OCI-LY7 (cell line): ENCODE measurements around the gene COL23A1. TPM values are rescaled to one million over a fixed set of nuclear protein-coding genes. Genes with fewer than 3 reads are reported as not detected.

Experiments
- BruUV-seq: library from RNA; stranded (reverse); fragments of 400-500 nt; replicated peaks from 2 replicates; lab custom pipeline; 2021; lab: Mats Ljungman, UMichigan
- CTCF ChIA-PET: fragments of 300-600 bp; sonication (Branson Sonifier 250); formaldehyde crosslinking; loops from one replicate; lab custom pipeline; 2022; ENCODE audit warnings: antibody characterized with exemption; ENCODE audit not compliant: unreplicated experiment; lab: Charles Lee
- POLR2A ChIA-PET: fragments of 300-600 bp; sonication (Branson Sonifier 250); formaldehyde crosslinking; loops from one replicate; lab custom pipeline; 2022; ENCODE audit warnings: antibody characterized with exemption; lab: Charles Lee
- DNase-seq: peaks from one replicate; pipeline ENCODE4 v3.0.0-alpha.2; 2015; ENCODE audit warnings: low spot score
- H2AFZ ChIP-seq: fragments of 200-600 bp; sonication (generic), shearing (Covaris generic); 2 replicates; pipeline ENCODE4 v1.6.1; 2014; ENCODE audit warnings: mild to moderate bottlenecking, antibody characterized with exemption, low read length, moderate library complexity
- H3K27ac ChIP-seq: fragments of 200-600 bp; sonication (generic); 2 replicates; pipeline ENCODE4 v1.5.1; 2014; ENCODE audit warnings: mixed run types, low read depth, mild to moderate bottlenecking, moderate library complexity, low read length, inconsistent platforms; ENCODE audit not compliant: poor library complexity, severe bottlenecking
- H3K36me3 ChIP-seq: fragments of 200-600 bp; sonication (generic); 2 replicates; pipeline ENCODE4 v1.6.1; 2014; ENCODE audit warnings: mild to moderate bottlenecking, antibody characterized with exemption, low read length, moderate library complexity, mixed read lengths; ENCODE audit not compliant: insufficient read depth
- H3K4me1 ChIP-seq: fragments of 200-600 bp; sonication (generic); 2 replicates; pipeline ENCODE4 v1.5.1; 2014; ENCODE audit warnings: mild to moderate bottlenecking, low read length; ENCODE audit not compliant: insufficient read depth, poor library complexity, severe bottlenecking
- H3K4me2 ChIP-seq: fragments of 200-600 bp; sonication (generic); 2 replicates; pipeline ENCODE4 v1.6.1; 2014; ENCODE audit warnings: mild to moderate bottlenecking, low read length
- H3K4me3 ChIP-seq: fragments of 200-600 bp; sonication (generic); 2 replicates; pipeline ENCODE4 v1.5.1; 2014; ENCODE audit warnings: mild to moderate bottlenecking, low read depth, low read length; ENCODE audit not compliant: poor library complexity, severe bottlenecking
- H3K79me2 ChIP-seq: fragments of 200-600 bp; sonication (generic); 2 replicates; pipeline ENCODE4 v1.6.1; 2016; ENCODE audit warnings: low read depth, mild to moderate bottlenecking, low read length, moderate library complexity, mixed read lengths; ENCODE audit not compliant: insufficient read depth
- H3K9me2 ChIP-seq: fragments of 200-600 bp; sonication (generic); 2 replicates; pipeline ENCODE4 v1.6.1; 2016; ENCODE audit warnings: mild to moderate bottlenecking, low read length, mixed read lengths; ENCODE audit not compliant: insufficient read depth
- H3K9me3 ChIP-seq: fragments of 200-600 bp; sonication (generic); 2 replicates; pipeline ENCODE4 v1.6.1; 2014; ENCODE audit warnings: mild to moderate bottlenecking, mixed run types, low read length, mixed read lengths
- H4K20me1 ChIP-seq: fragments of 200-600 bp; sonication (generic); 2 replicates; pipeline ENCODE4 v1.6.1; 2014; ENCODE audit warnings: mild to moderate bottlenecking, antibody characterized with exemption, low read length, moderate library complexity, mixed read lengths; ENCODE audit not compliant: insufficient read depth
- EZH2phosphoT487 ChIP-seq: fragments of 200-600 bp; sonication (generic); IDR thresholded peaks from 2 replicates; pipeline ENCODE4 v1.6.1; 2018; ENCODE audit warnings: low read depth, borderline replicate concordance, mild to moderate bottlenecking, mixed run types, antibody characterized with exemption, low read length, moderate library complexity, mixed read lengths
- intact Hi-C: fragments of 100-400 bp; cut with micrococcal nuclease; formaldehyde crosslinking; loops from one replicate; pipeline ENCODE4 v1.10.0; 2022; ENCODE audit not compliant: unreplicated experiment
- total RNA-seq, 2 experiments: library from RNA; depleted of rRNA in 1 of 2; stranded (reverse); fragments of >200 nt in 1 of 2; shearing (Covaris generic) in 1 of 2; gene quantifications; 2 replicates each; pipeline ENCODE4 v1.2.3, GENCODE V29; 2014 to 2022
- TF ChIP-seq, protein P1 (sequence below): fragments of 200-600 bp; sonication (generic); conservative IDR thresholded peaks from 2 replicates; pipeline ENCODE4 v1.5.1; 2014; ENCODE audit warnings: mild to moderate bottlenecking, antibody characterized with exemption, low read length, moderate library complexity, mixed read lengths

Gene COL23A1
- total RNA-seq, 2 experiments from 2014 or later: 0.53 TPM; not detected in 1

DNA sequence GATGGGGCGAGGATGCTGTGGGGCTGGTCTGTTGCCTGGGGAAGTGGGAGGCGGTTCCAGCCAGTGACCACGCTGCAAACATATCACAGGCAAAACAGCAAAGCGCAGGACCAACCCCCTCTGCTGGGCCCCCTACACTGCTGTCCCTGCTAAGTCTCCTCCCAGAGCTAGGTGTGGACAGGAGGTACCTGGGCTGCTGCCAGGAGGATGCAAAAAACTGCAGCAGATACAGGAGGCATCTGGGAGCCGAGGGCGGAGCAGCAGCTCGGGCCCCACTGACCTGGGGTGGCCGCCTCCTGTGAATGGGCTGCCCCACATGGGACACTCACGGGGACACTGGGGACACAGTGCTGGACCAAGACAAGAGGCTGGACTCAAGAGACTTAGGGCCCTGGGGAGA, 309.6 kb downstream of the COL23A1 start:
- TF ChIP-seq EZH2phosphoT487: no peak
- TF ChIP-seq, protein P1, sequence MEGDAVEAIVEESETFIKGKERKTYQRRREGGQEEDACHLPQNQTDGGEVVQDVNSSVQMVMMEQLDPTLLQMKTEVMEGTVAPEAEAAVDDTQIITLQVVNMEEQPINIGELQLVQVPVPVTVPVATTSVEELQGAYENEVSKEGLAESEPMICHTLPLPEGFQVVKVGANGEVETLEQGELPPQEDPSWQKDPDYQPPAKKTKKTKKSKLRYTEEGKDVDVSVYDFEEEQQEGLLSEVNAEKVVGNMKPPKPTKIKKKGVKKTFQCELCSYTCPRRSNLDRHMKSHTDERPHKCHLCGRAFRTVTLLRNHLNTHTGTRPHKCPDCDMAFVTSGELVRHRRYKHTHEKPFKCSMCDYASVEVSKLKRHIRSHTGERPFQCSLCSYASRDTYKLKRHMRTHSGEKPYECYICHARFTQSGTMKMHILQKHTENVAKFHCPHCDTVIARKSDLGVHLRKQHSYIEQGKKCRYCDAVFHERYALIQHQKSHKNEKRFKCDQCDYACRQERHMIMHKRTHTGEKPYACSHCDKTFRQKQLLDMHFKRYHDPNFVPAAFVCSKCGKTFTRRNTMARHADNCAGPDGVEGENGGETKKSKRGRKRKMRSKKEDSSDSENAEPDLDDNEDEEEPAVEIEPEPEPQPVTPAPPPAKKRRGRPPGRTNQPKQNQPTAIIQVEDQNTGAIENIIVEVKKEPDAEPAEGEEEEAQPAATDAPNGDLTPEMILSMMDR: no peak

GRCh38 chr5:178279723-178280438, 310.3 kb downstream of the COL23A1 start:
- Histone ChIP-seq H3K9me3 (peaks cover 8% of the 10 kb centered on the region; the same call in 1 of the 2 replicates), H2AFZ (no peak overlapping the region), H3K9me2 (no peaks in the 10 kb centered on the region), H3K4me2 (no peak overlapping the region), H3K4me1 (no peaks in the 10 kb centered on the region), H3K79me2 (no peaks in the 10 kb centered on the region), H3K4me3 (no peak overlapping the region), H3K36me3 (no peaks in the 10 kb centered on the region), H3K27ac (no peak overlapping the region), H4K20me1 (no peaks in the 10 kb centered on the region)
- ChIA-PET CTCF (interaction anchor here (0.7 to 1.0 kb wide), 2 partner anchors 50 to 80 kb away, joined by 3 to 4 read pairs; no protein-coding TSS in a partner anchor), POLR2A (no interaction called here)
- DNase-seq: peak; percentile 53
- intact Hi-C loops: loop anchor here (1.0 to 5.0 kb wide), 3 partner anchors 42 to 272 kb away; no protein-coding TSS in a partner anchor
- no peak for TF ChIP-seq EZH2phosphoT487
- TF ChIP-seq, protein P1: peak; percentile 89
- no TSS peak for BruUV-seq

More for the DNA sequence above, 309.6 kb downstream of the COL23A1 start:
- Histone ChIP-seq H4K20me1 (no peaks in the 10 kb centered on the region), H3K36me3 (no peaks in the 10 kb centered on the region), H3K9me3 (peaks cover 8% of the 10 kb centered on the region; the same call in 1 of the 2 replicates), H3K4me3 (no peak overlapping the region), H3K9me2 (no peaks in the 10 kb centered on the region), H3K27ac (no peak overlapping the region), H3K79me2 (no peaks in the 10 kb centered on the region), H2AFZ (no peak overlapping the region), H3K4me1 (no peaks in the 10 kb centered on the region), H3K4me2 (no peak overlapping the region)
- no TSS peak for BruUV-seq
- ChIA-PET POLR2A (interaction anchor here (0.7 kb wide), 1 partner anchor 118 kb away, joined by 3 read pairs; no protein-coding TSS in a partner anchor), CTCF (interaction anchor here (0.7 to 1.0 kb wide), 2 partner anchors 50 to 79 kb away, joined by 3 to 4 read pairs; no protein-coding TSS in a partner anchor)
- intact Hi-C loops: loop anchor here (1.0 to 5.0 kb wide), 2 partner anchors 42 to 272 kb away; no protein-coding TSS in a partner anchor
- no peak for DNase-seq
